HG03064 (cell line): ENCODE data around the gene MARCHF10.

Source experiments
- ATAC-seq: cut with Tn5 transposase; IDR thresholded peaks from one replicate; pipeline ENCODE4 v1.9.1; 2021; ENCODE audit warnings: low read depth; ENCODE audit not compliant: unreplicated experiment

The MARCHF10 gene

DNA sequence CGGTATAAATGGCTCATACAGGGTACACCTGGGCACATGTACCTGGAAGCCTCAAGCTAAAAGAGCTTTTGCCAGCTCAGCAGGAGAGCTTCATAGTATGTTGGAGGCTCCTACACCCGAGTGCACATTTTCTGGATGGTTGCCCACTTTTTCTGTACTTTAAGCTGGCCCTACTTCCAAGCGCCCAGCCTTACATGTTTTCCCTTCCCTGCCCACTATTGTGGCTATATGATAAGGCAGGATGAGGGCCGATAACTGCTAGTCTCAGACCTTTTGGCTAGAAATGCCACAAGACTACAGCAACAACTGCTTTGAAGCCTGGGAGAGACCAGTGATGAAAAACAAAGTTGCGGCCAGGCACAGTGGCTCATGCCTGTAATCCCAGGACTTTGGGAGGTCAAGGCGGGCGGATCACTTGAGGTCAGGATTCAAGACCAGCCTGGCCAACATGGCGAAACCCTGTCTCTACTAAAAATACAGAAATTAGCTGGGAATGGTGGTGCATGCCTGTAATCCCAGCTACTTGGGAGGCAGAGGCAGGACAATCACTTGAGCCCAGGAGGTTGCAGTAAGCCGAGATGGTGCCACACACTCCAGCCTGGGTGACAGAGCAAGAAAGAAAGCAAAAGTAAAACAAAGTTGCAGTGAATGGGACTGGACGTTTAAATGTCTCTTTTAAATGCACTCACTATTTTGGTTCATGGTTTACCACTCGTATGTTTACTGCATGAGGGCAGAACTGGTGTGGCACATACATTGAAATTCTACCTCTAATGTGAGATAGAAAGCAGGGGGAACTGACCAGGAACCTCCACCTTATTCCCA lies 14.2 kb upstream of the MARCHF10 start:
- no peak for ATAC-seq

GRCh38 chr17:62821189-62822079 lies 13.3 kb upstream of the MARCHF10 start:
- no peak for ATAC-seq

DNA sequence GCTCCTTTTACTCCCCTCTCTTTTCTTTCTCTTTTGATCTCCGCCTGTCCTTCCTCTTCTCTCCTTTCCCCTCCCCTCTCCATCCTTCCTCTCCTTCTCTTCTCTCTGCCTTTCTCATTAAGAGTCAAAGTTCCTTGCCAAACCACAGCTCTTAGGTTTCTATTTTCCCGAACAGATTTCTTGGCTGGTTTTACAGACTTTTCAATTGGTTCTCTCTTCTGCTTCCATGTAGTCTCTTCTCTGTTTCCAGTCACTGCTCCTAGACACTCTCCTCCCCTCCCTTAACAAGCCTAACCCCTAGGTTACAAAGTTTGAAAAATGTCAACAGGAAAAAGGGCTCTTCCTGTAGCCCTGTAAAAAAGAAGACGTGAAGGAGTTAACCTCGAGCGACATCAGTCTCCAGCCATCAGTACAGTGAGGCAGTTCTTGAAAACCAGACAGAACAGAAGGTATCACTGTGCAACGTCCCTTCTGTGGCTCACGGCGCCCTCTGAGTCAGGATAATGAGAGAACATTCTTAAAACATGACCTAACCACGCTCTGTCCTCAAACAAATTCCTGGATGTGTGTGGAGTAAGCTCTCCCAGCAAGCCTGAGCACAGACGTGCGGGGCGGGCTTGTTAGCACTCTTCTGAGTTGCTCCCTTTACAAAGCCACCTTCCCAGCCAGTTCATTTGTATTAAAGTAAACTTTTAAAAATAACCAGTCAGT lies 11.6 kb upstream of the MARCHF10 start:
- no peak for ATAC-seq

DNA sequence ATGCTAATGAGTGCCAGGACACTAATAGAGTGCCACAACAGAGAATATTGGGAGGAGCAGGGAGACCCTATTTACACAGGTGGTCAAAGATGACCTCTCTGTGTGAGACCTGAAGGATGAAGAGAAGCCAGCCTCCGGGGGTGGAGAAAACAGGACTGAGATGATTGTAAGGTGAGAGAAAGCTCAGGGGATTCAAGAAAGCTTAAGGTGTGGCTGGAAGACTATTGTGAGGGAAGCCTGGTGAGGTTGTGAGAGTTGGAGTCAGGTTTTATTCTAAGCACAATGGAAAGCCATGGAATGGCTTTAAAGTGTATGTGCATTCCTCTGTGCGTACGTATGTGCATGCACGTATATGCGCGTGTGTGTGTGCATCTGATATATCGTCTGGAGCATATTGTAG lies 10.4 kb upstream of the MARCHF10 start:
- no peak for ATAC-seq

DNA sequence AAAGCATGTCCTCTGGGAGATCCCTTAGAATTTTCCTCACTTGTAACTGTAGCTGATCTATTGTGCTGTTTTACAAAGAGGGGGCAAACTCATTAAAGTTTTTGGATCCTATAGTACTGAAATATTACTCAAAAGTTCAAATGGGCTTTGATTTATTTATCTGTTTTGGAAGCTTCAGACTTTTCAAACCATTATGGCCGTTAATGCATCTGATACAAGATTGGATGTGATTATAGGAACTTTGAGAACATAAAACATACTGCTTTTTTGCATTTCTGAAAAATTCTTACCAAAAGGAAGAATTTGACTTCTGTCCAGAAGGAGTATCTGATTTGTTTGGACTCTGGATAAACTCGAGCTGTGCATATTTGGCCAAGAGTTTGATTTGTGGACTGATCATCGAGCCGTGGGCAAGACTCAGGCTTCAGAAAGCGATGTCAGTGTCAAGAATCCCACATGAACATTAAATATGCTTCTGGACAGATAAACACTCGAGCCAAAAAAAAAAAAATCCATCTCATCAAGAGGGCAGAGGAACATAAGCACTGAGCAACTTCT lies 8.2 kb upstream of the MARCHF10 start:
- ATAC-seq: no peak

GRCh38 chr17:62809656-62810055 lies 1.5 kb upstream of the MARCHF10 start:
- no peak for ATAC-seq

GRCh38 chr17:62808576-62808970 lies 459 bp upstream of the MARCHF10 start:
- ATAC-seq: no peak

GRCh38 chr17:62805234-62805633 lies 2.9 kb downstream of the MARCHF10 start:
- ATAC-seq: no peak

DNA sequence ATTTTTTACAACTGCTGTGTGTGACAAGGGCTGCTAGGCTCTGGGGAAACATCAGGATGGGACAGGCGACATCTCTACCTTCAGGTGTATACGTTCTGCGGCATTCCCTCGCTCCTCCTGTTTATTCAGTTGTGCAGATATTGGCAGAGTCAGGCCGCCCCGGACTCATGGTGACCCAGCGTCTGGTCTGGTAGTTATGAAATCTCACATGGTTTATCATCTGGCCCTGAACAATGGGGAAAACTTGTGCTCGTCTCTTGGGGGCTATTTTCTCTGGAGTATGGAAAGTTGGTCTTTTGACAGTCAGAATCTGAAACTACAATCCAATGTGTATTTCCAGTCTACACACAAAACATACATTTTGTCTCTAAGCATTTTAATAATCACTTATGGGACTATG lies 3.3 kb downstream of the MARCHF10 start:
- ATAC-seq: no peak

- no peak for ATAC-seq
Observed at GRCh38 chr17:62804025-62804424, 4.1 kb downstream of the MARCHF10 start.

- ATAC-seq: no peak
Observed at GRCh38 chr17:62802561-62803205, 5.4 kb downstream of the MARCHF10 start.

DNA sequence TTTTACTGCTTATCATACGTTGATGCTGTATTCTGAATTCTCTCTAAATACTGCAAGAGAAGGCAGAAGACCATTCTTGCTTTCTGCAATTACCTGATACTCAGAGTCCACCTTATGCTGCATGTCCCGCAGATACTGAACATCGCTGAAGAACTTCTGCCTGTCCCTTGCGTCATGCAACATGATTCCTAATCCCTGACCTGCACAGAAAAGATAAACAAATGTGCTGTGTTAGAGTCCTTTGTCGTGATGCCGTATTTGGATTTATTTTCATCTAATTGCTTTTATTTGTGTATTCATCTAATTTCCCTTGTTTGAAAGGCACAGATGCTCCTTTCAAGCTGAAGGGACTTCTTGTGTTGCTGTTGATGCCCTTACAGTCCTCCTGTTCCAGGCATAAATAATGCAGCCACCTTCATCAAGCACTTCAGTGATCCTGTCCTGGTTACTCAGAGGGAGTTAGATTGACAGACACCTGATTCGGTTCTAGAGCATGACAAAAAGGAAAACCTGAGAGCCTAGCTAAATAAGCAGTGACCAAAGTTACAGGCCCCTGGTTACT lies 6.5 kb downstream of the MARCHF10 start:
- no peak for ATAC-seq

GRCh38 chr17:62800585-62800984 lies 7.5 kb downstream of the MARCHF10 start:
- ATAC-seq: no peak

DNA sequence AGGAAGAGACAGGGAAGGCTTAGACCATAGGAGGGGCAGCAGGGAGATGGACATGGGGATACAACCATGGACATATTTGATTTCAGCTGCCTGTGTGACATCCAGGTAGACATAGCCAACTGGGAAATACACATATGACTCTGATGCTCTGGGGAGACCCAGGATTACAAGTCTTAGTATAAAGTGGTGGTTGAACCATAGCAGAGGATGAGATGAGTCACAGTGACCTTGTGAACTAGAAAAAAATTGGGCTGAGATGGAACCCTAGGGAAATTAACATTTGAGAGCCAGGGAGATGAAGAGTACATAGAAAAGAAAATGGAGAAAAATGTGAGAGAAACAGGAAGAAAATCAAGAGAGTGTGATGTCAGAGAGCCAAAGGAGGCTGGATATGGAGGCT lies 10.2 kb downstream of the MARCHF10 start:
- no peak for ATAC-seq

- no peak for ATAC-seq
Observed at GRCh38 chr17:62796291-62796690, 11.8 kb downstream of the MARCHF10 start.

DNA sequence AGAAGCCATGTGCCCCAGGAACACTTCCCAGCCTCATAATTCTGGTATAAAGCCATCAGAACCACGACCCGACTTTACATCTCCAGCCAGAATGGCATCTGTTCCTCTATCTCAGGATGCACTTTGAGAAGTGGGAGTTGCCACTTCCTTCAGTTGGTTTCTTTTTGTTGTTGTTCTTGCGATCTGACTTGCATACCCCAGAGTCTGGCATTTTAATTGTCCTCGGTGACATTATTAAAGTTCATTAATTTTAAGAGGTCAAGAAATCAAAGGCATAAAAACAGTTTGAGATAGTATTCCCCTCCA lies 13.5 kb downstream of the MARCHF10 start:
- ATAC-seq: no peak

GRCh38 chr17:62793919-62794665 lies 14.0 kb downstream of the MARCHF10 start:
- ATAC-seq: no peak

- ATAC-seq: no peak
Observed at GRCh38 chr17:62792447-62792800, 15.7 kb downstream of the MARCHF10 start.

- ATAC-seq: no peak
Observed at GRCh38 chr17:62791767-62792446, 16.2 kb downstream of the MARCHF10 start.
